Rectal smooth muscle tissue (tissue), 1 donor: ENCODE results near the gene CCL7.

Source experiments
- H3K27ac ChIP-seq: one replicate; pipeline ENCODE4 v1.7.0; 2013; ENCODE audit warnings: low read depth, low read length, inconsistent platforms
- H3K27me3 ChIP-seq: one replicate; pipeline ENCODE4 v1.7.0; 2013; ENCODE audit warnings: low read length; ENCODE audit not compliant: control insufficient read depth, insufficient read depth
- H3K36me3 ChIP-seq: one replicate; pipeline ENCODE4 v1.7.0; 2013; ENCODE audit warnings: low read length; ENCODE audit not compliant: control insufficient read depth, insufficient read depth
- H3K4me1 ChIP-seq: one replicate; pipeline ENCODE4 v1.7.0; 2013; ENCODE audit warnings: low read length; ENCODE audit not compliant: control insufficient read depth, insufficient read depth
- H3K4me3 ChIP-seq: one replicate; pipeline ENCODE4 v1.7.0; 2013; ENCODE audit warnings: low read length
- H3K9ac ChIP-seq: one replicate; pipeline ENCODE4 v1.7.0; 2013; ENCODE audit warnings: low read length

Gene CCL7

DNA sequence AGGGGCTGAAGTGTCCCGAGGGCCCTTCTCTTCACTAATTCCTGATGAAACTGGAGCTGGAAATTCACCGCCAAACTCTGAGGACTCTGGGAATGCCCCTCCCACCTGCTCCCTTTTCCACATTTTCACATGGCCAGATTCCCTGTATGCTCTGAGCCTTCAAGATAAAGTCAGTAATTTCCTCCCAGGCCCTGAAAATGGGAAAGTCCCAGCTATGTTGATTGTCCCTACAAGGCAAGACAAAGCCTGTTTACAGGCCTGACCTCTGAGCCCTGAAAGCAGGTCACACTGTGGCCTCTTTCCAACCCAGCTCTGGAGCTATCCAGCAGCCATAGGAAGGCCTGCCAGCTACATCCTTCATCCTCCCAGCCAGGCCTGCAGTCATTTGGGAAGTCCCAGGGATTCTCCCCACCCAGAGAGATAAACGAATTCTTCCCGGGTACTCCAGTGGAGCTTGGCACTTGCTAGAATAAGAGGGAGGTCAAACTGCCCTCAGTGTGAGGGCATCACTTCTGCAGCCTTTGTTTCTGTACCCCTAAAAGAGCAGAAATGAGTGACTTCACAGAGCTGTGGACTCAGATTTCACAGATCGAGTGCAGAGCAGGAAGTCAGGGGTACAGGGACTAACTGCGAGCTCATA lies 34.5 kb upstream of the CCL7 start:
- Histone ChIP-seq H3K9ac (no peak overlapping the region), H3K4me3 (no peak overlapping the region), H3K4me1 (peaks cover 23% of the 10 kb centered on the region), H3K27ac (peak overlapping the region; percentile 70), H3K27me3 (no peaks in the 10 kb centered on the region), H3K36me3 (no peaks in the 10 kb centered on the region)

DNA sequence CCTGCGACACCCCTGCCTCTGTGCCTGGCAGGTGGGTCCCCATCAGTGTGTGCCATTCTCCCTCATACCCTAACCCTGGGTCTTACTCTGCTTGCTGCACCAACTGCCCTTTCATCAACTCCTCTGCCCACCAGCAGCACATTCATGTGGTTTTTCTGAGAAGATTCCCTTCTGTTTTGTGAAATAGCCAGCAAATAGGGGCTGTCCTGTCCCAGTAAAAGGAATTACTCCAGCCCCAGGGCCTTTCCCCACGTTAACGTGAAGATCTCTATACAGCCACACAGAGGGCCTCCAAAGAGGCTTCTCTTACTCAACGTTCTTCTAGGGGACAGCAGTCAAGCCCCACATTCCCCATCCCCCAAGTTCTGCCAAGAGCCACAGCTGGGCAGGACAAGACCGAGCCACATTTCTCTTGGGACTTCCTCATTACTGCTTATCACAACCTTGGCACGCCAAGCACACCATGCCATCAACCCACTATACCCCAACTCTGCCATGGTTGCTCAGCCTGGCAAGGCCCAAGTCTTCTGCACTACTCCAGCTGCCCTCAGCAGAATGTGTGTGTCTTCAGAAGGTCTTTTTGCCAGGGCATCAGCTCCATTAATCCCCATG lies 33.6 kb upstream of the CCL7 start:
- Histone ChIP-seq H3K36me3 (no peaks in the 10 kb centered on the region), H3K27ac (peak overlapping the region; percentile 70), H3K9ac (no peak overlapping the region), H3K4me3 (no peak overlapping the region), H3K27me3 (no peaks in the 10 kb centered on the region), H3K4me1 (peaks cover 23% of the 10 kb centered on the region)

DNA sequence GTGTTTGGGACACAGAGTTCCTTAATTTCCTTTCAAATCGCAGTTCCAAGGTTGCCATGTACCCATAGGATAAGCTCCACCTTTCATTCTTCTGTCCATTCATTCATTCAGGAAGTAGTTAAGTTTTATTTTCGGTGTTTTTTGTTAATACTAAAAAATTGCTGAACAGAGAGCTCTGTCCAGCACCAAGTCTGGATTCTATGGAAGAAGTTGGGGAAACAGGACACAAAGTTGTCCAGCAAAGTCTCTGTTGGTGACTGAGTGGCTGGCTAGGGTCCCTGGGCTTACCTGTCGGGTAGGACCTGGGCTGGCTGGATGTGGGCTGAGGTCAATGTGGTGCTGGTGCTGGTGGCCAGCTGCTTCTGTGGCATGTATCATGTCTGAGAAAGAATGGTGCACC lies 32.6 kb upstream of the CCL7 start:
- Histone ChIP-seq H3K9ac (no peak overlapping the region), H3K36me3 (no peaks in the 10 kb centered on the region), H3K4me3 (no peak overlapping the region), H3K27ac (no peak overlapping the region), H3K27me3 (no peaks in the 10 kb centered on the region), H3K4me1 (peaks cover 23% of the 10 kb centered on the region)

DNA sequence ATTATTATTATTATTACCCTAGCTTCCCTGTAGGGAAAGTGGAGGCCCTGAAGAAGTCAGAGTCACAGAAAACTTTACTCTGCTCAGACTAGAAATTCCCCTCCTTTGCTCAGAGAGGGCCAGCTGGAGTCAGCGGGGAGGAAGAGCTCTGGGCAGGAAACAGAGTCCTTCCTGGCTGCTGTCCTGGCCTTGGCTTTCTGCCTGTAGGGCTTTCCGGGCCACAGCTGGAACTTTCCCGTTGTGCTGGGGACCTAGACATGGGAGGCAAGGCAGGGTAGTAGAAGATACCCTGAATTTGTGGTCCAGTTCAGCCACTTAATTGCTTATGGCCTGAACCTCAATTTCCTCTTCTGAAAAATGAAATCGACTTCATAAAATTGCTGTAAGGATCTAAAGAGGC lies 29.0 kb upstream of the CCL7 start:
- H3K4me1 ChIP-seq, result peaks cover 2% of the 10 kb centered on the region
- H3K36me3 ChIP-seq, result no peaks in the 10 kb centered on the region
- no peak overlapping the region for H3K9ac ChIP-seq
- no peaks in the 10 kb centered on the region for H3K27me3 ChIP-seq
- no peak overlapping the region for H3K4me3 ChIP-seq
- peak overlapping the region; percentile 3 for H3K27ac ChIP-seq

DNA sequence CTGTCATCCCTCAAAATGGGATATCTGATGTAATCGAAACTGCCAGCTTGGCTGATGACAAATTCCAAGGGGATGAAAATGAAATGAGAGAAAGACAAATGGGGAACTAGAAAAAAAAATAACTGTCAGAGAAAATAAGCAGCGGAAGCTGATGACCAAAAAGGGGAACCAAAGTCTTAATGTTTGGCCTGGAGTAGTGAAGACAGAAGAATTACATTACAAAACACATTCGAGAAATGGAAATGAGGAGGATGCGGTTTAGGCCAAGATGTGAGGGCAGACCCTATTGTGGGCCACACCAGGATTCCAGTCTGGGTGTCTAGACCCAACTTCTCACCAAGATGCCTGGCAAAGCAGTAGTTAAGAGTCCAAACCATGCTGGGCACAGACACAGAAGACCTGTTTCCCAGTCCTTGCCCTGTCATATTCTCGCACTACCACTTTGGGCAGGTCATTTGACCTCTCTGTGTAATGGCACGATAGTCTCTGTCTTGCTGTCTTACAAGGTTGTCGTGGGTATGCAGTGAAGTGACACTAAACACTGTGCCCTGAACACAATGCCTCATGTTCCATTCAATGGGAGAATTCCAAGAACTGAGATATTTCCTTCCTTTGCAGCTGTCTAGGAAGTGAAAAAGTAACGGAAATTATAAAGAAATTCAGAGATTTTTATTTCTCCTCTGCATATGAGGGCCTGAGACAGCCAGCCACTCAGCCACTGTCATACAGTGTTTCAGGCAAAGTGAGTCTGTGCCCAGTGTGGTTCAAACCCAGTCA lies 27.2 kb upstream of the CCL7 start:
- peak overlapping the region; percentile 21 for H3K27ac ChIP-seq
- H3K36me3 ChIP-seq, result no peaks in the 10 kb centered on the region
- H3K9ac ChIP-seq, result no peak overlapping the region
- no peak overlapping the region for H3K4me3 ChIP-seq
- H3K4me1 ChIP-seq, result peaks cover 2% of the 10 kb centered on the region
- H3K27me3 ChIP-seq, result no peaks in the 10 kb centered on the region

DNA sequence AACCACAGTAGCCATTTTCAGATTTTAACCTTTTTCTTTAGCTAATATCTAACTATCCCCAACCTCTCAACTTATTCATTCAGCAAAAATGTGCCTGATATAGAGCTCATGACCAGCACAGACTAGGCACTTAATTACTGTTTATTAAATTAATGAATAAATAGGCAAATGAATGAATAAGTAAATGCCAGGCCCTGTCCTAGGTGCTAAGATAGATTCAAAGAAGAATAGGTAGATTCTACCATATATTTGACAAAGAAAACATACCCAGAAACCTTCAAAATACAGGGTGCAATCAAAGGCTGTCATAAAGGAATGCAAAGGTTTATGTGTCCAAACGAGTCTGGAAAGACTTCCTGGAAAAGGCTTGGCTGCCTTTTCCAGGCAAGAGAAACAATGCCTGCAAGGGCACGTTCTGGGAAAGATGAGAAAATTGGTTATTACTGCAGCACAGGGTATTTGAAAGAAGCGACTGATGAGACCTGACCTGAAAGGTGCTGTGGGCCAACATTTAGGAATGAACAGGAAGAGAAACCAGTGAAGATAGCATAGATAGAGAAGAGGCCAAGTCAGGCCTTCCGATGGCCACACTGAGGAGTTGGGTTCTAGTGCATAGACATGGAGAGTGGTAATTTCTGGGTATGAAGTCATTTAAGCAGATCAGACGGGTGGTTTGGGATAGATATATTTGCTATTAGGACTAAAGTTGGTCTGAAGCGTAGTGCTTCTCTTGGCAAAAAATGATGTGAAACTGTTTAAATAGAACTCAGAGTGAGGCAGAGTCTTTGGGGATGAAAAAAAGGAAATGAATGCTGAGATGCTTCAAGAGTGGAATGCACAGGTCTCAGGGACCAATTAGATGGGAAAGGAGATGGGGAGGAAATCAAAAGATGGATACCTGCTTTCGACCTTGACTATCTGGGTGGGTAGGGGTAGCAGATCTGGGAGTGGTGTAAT lies 26.4 kb upstream of the CCL7 start:
- no peak overlapping the region for H3K27ac ChIP-seq
- no peak overlapping the region for H3K9ac ChIP-seq
- no peaks in the 10 kb centered on the region for H3K27me3 ChIP-seq
- H3K36me3 ChIP-seq, result no peaks in the 10 kb centered on the region
- no peak overlapping the region for H3K4me3 ChIP-seq
- peaks cover 10% of the 10 kb centered on the region for H3K4me1 ChIP-seq

DNA sequence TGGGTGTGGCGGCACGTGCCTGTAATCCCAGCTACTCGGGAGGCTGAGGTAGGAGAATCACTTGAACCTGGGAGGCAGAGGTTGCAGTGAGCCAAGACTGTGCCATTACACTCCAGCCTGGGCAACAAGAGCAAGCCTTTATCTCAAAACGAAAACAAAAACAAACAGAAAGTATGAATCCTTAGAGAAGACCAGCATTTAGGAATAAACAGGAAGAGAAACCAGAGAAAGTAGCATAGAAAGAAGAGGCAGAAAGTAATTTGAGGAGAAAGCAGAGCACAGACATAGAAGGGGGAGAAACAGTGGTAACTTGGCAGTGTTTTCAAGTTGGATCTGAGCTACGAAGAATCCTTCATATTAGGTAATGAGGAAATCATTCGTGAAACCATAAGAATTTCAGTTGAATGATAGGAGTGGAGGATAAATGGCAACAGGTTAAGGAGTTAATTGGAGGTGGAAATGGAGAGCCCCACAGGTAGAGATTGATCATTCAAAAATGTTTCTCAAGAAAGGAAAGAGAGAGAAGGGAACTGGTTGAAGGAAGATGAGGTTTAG lies 24.6 kb upstream of the CCL7 start:
- Histone ChIP-seq H3K4me3 (no peak overlapping the region), H3K9ac (no peak overlapping the region), H3K27me3 (no peaks in the 10 kb centered on the region), H3K27ac (no peak overlapping the region), H3K36me3 (no peaks in the 10 kb centered on the region), H3K4me1 (peaks cover 22% of the 10 kb centered on the region)

DNA sequence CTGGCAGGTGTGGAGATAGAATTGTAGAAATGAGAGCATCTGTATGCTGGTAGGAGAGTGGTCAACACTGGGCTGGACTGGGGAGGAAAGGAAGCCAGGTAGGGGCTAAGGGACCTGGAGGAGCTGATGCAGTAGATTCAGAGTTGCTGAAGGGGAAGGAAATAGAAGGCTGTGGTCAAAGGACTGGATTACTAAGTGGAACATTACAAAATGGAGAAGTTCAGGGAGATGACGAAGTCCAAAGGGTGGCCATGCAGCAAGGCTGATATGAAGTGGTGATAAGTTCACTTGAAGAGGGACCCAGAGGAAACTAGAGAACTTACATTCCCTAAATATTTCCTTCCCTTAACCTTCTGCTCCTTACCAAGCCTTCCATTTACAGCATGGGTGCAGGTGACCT lies 23.6 kb upstream of the CCL7 start:
- Histone ChIP-seq H3K4me1 (peaks cover 28% of the 10 kb centered on the region), H3K27me3 (no peaks in the 10 kb centered on the region), H3K27ac (no peak overlapping the region), H3K9ac (no peak overlapping the region), H3K4me3 (no peak overlapping the region), H3K36me3 (no peaks in the 10 kb centered on the region)

DNA sequence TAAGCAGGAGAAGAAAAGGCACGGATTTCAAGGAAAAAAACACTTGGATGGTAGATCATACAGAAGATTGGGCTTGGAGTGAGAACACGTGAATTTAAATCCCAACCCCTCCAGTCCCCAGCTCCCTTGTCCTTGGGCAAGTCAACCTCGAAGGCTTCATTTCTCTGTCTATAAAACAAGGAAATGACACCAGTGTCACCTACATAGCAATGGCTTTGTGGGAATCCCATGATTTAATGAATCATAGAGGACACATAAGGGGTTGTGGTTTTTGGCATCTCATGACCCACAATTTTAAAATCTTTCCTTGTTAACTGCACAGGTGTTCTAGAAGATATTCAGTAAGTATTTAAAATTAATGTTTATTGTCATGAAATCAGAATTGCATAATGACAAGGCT lies 23.1 kb upstream of the CCL7 start:
- Histone ChIP-seq H3K4me3 (no peak overlapping the region), H3K4me1 (peaks cover 32% of the 10 kb centered on the region), H3K27ac (no peak overlapping the region), H3K36me3 (no peaks in the 10 kb centered on the region), H3K9ac (no peak overlapping the region), H3K27me3 (no peaks in the 10 kb centered on the region)

DNA sequence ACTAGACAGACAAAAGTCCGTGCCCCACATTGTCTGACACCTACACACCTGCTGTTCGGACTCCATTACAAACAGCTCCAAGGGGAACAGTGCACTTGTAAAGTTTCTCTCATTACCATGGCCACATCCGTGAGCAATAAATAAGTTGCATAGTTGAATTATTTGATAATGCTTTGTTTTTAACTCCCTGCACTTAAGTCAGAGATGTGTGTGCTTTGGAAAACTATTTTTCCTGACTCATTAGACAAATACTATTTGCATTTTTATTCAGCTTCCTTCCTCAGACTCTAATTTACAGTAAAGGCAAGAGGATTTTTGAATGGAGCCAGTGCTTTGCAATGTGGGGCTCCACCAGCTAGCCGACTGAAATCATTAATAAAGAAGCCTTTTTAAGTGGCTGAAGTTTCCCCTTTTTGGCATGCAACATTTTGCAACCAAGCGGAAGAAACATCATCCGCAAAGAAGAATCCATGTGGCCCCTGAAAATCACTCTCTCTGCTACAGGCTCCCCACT lies 21.5 kb upstream of the CCL7 start:
- H3K4me1 ChIP-seq, result peaks cover 48% of the 10 kb centered on the region
- H3K4me3 ChIP-seq, result no peak overlapping the region
- H3K27ac ChIP-seq, result peak overlapping the region; percentile 70

DNA sequence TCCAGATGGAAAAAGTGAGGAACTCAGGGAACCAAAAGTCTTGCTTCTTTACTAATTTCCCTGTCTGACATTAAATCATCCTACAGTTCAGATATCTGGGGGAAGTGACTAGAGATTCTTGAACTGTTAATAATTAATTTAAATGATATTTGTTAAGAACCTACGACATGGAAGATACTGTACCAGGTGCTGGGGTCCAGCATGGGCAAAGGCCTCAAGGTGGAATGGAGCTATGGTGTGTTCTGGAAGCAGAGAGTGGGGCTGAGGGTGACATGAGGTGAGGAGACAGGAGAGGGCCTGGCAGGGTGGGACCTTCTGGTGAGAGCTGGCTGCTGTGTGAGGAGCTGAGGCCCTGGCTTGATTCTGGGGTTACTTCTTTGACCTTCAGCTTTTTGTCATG lies 21.0 kb upstream of the CCL7 start:
- Histone ChIP-seq H3K4me3 (no peak overlapping the region), H3K27me3 (no peaks in the 10 kb centered on the region), H3K36me3 (no peaks in the 10 kb centered on the region)

More for the DNA sequence above, 21.5 kb upstream of the CCL7 start:
- no peak overlapping the region for H3K9ac ChIP-seq
- no peaks in the 10 kb centered on the region for H3K27me3 ChIP-seq
- H3K36me3 ChIP-seq, result no peaks in the 10 kb centered on the region

More for the DNA sequence above, 21.0 kb upstream of the CCL7 start:
- H3K4me1 ChIP-seq, result peaks cover 53% of the 10 kb centered on the region
- H3K27ac ChIP-seq, result peak overlapping the region; percentile 70
- no peak overlapping the region for H3K9ac ChIP-seq
